HG03442 (cell line): ENCODE measurements around the gene ADAMTS1.

Experiments
- ATAC-seq: cut with Tn5 transposase; IDR thresholded peaks from one replicate; pipeline ENCODE4 v1.9.1; 2021; ENCODE audit warnings: mild to moderate bottlenecking, moderate library complexity; ENCODE audit not compliant: unreplicated experiment

Gene ADAMTS1

DNA sequence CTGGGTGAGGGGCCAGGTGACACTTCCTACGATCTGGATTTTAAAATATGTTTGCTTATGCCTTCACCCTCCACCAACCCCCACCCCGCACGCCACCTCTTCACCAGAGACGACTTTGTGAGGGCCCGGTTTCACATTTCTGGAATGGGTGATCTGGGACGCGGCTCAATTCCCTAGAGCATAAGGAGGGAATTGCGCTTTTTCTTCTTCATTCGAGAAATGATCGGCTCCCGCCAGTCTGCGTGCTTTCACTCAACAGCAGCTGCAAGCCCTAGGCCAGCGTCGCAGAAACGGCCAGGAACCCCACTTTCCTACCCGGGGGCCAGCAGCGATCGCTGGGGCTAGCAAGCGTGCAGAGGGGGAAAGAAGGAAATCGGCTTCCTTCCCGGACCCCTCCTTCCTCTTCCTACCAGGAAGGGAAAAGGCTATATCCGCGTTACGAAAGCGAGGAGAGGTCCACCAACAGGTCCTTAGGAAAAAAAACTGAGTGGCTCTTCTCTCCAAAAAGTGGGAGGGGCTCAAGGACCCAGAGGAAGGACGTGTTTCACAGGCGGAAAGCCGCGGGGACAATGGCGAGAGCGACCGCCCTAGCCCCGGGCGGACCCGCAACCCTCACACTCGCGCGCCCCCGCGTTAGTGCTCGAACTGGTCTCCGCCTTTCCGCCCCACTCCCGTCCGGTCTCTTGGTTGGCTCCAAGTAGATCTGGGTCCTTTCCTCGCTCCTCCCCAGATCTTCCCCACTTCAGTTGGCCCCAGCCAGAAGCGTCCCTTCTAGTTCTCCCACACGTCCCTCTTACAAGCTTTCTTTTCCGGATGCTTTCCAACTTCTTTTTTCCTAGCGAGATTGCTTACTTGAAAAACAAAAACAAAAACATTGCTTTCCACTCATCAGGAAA is 1.1 kb upstream of the ADAMTS1 start:
- ATAC-seq: no peak

DNA sequence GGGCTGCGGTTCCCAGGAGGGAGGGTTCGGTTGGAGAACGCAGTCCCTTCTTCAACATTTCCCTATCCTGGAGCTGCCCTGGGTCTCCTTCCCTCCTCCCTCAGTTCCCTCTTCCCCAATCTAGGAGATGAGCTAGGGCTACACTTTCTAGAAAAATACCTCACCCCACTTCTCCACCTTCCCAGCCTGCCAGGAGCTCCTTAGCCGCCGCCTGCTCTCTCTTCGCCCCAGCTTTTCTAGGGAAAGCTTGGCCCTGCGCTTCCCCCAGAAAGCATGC is 488 bp upstream of the ADAMTS1 start:
- ATAC-seq: no peak

DNA sequence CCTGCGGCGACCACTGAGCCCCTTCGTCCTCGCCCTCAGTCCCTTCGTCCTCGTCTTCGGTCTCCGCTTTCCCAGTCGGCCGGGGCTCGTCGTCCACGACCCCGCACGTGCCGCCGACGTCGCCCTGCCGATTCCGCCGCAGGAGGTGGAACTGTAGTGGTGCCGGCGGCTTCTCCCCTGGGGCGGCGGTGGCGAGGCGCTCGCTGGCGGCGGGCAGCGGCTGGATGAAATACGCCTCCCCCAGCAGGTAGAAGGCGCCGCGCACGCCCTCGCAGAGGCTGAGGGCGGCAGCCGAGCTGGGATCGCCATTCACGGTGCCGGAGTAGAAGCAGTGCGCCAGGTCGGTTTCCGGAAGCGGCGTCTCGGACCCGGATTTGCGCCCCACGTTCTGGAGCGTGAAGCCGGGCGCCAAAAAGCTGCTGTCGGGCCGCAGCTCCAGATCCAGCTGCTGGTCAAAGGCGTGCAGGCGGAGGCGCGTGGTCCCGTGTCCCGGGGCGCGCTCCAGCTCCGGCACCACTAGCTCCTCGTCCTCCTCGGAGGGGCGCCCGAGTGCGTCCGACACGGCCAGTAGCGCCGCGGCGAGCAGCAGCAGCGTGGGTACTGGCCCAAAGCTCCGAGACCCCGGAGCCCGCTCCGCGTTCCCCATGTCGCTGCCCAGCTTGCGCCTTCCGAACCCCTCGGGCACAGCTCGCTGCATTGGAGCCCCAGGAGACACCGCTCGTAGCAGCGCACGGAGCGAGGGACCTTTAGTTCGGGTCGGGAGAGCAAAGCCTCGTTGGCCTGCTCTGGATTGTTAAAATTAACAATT is 747 bp downstream of the ADAMTS1 start:
- ATAC-seq: no peak

DNA sequence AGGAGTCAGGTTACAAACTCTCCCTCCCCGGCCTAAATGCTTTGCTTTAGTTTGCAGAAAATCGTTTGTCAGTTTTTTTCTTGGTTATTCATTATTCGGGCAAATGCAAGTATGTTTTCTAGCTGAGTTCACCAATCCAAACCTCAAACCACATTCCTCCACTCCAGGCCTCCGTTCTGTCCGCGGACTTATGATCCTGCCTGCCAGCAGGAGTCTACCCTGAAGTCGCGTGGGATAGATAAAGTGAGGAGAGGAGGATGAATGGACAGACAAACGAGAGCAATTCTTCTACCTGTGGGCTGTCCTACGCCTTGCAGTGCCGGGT is 1.3 kb downstream of the ADAMTS1 start:
- no peak for ATAC-seq

DNA sequence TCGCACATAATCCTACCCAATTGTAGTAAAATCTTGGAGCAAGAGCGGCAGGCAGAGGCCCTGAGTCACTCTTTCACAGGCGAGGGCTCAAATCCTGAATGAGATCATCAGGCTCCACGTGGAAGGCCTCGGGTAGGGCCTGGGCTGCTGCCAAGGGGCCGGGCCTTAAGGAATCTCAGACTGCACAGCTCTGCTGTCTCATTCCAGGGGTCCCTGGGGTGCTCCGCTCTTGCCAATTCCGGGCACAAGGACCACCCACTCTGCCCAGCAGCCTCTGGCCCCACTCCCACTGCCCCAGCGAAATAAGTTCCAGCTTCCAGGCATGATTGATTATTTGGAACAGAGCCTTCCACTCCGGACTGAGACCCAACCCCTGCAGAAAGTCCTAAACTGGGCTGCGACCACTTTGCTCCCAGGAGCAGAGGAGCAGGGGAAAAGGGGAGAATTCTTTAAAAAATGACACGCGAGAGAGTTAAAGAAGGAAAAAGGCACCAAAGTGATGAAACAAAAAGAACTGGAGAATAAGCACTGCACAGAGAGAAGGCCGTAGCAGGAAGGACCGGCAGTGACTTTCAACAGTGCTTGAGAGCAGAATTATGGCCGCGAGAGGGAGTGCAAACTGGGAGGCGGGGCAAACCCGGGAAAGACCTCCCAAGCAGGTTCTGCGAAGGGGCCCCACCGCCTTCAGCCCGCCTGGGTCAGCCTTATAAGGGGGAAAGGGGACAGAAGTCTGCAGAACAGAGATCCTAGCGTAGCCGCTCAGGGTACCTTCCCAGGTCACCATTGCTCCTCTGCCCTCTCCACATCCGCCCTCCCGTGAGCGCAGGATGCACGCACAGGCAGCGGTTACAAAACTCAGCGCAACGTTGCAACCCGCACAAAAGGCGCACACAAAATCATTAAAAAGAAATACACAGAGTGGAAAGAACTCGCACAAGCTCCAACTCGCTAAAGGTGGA is 2.0 kb downstream of the ADAMTS1 start:
- no peak for ATAC-seq

DNA sequence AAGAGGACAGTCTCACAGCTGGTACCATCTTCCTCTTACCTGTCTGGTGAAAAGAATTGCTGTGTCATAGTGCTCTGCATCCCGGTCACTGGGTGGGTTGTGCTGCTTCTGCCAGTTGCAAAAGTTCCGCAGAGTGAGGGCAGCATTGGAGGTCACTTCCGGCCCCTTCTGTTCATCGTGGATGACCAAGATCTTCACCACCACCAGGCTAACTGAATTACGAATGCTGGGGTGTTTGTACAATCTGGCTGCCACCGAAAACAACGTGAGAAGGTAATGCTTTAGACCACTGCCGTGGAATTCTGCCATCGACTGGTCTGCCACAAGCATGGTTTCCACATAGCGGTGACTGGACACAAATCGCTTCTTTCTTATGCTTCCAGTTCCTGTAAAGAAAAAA is 2.9 kb downstream of the ADAMTS1 start:
- no peak for ATAC-seq

DNA sequence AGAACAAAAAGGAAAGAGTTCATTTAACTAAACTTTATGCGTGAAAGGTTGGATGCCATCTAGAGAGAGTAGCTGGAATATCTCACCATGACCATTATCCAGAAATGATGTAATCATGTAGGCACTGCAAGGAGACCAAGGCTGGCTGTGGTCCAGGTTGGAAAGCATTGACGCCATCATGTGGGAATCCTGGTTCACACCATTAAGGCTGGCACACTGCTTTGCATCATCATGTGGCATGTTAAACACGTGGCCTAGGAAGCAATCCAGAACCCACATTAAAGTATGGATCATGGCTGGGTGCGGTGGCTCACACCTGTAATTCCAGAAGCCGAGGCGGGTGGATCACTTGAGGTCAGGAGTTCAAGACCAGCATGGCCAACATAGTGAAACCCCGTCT is 4.3 kb downstream of the ADAMTS1 start:
- ATAC-seq: no peak

DNA sequence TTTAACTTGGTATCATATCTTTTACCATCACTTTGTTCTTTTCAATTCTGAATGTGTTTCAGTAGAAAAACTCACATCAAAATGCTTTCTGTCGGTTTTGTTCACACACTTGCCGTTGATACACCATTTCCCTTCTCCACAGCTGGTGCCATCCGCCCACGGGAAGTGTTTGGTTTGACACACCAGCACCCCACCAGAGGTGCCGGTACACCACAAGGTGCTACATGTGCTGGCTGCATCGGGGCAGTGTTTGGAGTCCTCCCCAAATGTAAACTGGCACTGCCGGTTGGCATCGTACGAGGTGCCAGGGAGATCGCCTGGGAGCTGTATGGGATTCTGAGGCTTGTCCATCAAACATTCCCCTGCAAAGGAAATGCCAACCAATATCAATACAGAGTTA is 5.0 kb downstream of the ADAMTS1 start:
- ATAC-seq: no peak

DNA sequence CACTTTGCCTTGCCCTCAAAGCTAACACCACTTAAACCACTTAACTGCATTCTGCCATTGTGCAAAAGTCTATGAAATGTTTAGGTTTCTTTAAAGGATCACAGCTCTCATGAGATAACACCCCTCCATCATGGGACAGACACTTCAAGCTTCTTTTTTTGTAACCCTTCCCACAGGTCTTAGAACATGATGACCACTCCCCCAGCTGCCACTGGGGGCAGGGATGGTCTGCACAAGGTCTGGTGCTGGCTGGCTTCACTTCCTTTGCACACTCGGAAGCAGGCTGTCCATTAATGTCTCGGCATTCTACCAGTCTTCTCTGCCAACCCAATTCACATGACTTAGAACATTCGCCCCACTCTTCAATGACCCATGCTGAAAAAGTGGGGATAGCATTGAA is 7.7 kb downstream of the ADAMTS1 start:
- no peak for ATAC-seq

DNA sequence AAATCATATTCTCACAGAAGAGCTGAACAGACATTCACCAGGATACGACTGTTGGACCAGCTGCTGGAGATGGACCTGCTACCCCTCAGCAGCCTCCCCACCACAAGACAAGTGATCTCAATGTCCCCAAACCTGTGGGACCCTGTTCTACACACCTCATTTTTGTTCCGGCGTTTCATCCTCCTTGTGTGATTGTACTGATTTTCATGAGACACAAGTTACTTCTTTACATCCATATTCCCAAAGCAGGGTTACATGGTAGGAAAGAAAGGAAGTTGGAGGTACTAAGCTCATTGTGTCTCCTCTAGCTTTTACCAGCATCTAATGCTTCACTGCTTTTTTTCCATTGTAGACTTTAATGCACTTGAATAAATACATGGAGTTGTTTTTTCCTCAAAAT is 8.7 kb downstream of the ADAMTS1 start:
- no peak for ATAC-seq

DNA sequence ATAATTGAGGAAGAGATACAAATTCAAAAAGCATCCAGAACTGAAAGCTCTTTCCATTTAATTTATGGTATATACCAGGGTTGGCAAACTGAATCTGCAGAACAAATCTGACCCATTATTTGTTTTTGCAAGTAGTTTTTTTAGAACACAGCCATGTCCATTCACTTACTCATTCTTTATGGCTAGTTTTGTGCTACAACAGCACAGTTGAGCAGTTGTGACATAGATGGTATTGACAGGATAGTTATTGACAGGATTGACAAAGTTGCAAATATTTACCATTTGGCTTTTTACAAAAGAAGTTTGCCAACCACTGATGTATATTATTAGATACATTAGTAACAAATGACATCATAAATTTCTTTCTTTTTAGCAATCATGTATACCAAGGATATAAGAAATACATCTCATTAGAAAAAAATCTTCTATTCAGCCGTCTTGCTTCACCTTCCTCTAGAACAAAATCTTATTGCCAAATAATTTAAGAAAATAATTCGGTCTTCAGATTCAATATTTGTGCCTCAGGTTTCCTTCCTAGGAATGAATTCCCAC is 9.4 kb downstream of the ADAMTS1 start:
- ATAC-seq: no peak

DNA sequence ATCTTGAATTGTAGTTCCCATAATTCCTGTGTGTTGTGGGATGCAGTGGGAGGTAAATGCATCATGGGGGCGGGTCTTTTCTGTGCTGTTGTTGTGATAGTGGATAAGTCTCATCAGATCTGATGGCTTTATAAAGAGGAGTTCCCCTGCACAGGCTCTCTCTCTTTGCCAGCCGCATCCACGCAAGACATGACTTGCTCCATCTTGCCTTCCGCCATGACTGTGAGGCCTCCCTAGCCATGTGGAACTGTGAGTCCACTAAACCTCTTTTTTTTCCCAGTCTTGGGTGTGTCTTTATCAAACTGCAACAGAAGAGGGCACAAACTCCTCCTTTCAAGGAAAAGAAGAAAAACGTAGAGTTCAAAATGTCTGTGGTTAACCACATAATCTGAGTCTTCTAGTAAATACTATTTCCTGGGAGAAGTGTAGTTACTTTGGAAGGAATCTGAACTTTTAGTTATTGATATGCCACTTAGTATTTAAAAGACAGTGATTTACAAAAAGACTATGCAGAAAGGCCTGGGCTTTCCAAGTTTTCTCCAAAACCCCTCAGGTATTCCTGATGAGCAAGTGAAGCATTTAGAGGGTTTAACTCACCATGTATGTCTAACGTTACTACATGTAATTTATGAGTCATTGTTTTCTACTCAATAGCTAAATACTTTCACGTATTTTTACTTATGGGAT is 10.0 kb downstream of the ADAMTS1 start:
- ATAC-seq: no peak

DNA sequence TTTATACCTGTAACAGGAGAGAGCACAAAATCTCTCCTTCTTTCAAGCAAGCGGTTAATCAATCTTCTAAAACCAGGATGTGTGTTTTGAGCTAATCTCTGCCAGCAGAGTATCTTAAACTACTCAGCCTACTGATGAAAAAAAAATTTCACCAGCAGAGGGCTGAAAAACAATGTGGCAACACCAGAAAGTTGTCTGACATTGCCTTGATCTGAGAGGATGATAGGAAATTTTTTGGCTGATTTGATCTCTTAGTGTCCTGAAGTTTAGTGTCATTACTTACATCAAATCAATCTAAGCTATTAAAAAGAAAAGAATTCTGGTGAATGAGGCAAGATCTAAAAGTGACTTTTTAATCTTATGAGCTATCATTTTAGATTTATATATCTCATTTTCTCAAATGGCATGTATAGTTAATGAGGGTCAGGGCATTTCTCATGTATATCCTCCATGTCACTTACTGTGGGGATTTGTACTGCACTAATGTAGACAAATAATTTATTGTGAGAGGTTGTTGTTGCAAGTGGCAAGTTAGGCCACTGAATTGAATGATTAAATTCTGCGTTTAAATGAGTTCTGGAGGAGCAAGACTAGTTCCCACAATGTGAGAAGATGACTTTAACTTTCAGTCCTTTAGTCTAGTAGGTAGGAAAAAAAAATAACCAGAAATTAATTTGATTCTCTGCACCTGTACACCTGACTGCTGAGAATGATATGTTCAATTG is 10.9 kb downstream of the ADAMTS1 start:
- no peak for ATAC-seq

DNA sequence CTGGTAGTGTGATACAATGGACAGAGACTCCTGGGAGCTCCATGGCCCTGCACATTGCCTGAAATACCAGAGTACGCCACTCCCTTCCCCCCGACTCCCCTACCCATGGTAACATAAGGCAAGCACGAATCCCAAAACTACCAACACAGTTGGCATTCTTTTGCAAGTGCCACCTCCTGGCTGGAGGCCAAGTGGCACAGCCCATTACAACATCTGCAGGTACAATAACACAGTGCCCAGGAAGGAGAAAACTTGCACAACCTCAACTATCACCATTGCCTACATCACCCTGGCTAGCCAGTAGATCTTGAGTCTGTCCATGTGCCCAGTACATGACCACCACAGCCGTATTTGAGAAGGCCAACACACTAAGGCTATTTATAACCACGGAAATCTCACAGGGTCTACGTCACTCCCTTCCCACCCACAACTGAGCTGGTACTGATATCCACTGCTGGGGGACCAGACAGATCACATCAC is 11.7 kb downstream of the ADAMTS1 start:
- no peak for ATAC-seq

DNA sequence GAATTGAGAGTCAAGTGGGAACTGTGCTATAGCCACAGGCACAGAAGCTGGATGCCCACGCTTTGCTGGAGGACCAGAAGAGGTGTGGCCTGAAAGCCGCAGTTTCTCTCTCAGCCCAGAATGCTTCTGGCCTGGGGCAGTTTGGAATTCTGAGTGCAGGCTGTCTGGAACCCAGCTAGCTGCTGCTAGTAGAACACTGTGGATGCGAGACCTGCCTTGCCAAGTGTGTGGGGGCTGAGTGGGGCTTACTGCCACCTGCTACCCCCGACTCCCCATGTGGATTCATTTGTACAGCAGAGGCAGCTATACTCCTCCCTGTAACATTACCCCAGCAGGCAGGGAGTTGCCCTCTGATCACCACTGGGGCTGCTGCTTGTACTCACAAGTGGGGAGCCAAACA is 12.2 kb downstream of the ADAMTS1 start:
- ATAC-seq: no peak

DNA sequence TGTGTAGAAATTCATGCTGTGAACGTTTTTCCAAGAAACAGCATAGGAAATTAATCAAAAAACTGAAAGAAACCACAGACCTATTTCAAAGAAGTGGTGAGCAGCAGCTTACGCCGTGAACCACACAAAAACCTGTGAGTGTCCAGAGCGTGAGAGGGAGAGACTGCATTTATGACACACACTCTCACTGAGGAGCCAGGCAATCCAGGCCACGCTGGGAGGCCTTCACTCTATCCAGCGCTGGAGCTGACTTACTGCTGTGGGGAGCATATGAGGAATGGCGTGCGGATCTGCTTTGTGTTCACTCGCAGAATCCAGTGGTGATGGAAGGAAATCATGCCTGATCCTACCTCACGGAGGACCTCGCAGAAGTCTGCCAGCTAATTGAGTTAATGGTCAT is 12.7 kb downstream of the ADAMTS1 start:
- no peak for ATAC-seq

DNA sequence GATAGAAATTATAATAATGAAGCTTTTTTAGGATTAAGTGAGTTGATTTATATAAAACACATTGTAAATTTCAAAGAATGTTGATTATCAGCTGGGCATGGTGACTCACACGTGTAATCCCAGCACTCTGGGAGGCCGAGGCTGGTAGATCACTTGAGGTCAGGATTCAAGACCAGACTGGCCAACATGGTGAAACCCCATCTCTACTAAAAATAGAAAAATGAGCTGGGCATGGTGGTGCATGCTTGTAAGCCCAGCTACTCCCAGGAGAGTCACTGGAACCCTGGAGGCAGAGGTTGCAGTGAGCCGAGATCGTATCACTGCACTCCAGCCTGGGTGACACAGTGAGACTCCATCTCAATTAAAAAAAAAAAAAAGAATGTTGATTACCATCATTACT is 18.4 kb downstream of the ADAMTS1 start:
- no peak for ATAC-seq

DNA sequence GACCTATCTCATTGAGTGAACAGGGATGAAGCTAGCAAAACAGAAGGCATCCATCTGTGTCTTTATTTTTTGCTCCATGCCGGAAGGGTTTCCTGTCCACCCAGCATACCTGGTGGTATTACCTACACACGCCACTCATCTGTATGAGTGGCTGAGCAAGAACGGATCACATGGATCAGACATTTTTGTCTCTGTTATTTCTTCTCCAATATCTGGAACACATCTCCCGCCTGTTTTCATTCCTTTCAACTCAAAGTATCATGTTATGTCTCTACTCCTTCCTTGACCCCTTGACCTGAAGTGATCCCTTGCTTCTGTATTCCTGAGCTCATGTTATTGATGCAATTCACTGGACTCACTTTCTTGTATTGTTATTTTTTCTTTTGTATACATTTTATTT is 24.7 kb downstream of the ADAMTS1 start:
- no peak for ATAC-seq

DNA sequence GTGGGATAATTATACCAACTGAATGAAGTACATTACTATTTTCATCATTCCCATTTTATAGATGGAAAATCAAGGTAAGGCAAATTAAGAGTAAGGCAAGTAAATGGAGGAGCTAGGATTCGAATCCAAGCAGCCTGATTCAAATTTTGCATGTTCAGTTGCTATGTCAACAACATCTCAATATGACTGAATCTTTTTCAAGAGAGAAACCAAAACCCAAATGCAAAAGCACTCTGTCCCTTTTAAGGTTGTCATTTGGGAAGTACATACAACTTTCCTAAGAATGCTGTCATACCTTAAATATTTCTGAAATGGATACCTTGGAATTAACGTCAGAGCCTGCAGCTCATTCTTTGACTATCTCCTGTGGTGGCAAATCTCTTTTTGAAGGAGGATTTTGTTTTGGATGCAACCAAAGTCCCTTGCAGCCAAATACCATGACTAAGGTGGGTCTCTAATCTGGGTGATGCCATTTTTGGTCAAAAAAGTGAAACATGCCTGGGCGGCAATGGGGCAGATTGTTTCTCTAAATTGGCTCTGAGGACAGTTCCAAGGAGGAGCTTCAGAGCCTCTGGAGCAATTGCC is 25.4 kb downstream of the ADAMTS1 start:
- ATAC-seq: no peak
